ENCODE data around the gene NDUFB6.
"Not testable (repeated sequence)": the region's sequence is repeated elsewhere in the genome, so short reads cannot be mapped to it uniquely, and the experiment has no call there.

NDUFB6 gene

DNA sequence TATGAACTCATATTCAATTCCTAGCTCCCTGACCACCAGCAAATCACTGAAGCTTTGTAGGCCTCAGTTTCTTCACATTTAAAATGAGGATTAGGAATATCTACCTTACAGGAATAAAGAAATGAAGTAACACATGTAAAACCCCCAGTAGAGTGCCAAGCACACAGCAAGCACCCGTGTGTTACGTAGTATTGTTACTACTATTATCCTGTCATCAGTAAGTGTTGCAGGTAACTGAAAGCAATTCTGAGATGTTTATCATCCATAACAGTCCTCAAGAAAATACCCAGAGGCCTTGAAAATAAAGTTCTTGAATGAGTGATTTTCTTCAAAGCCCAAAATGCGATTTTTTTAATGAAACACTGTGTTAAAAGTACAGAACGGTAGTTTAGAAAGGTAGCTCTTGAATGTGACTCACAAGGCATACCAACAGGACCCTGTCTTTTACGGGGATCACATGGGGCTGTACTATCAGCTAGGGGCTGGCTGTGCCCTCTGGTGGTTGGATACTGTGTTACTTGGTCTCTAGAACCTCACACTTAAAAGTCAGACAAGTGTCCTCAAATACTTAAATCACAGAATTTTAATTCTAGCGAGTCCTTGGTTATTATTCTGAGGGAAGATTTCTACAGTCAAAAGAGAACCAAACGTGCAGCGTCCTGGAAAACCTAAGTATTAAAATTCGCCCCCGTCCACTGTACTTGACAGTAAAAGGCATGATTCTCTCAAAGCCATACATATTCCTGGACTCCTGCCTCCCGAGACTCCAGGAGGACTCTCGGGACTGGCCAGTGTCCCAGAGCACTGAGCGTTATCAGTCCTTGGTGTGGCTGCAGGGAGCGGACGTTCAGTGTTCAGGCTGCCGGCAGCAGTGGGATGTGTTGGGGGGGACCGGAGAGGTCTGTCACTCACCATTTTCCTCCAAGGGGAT, 725 bp downstream of the NDUFB6 start:
- peak; percentile 57 for DNase-seq (ENCODE audit: low read depth)

DNA sequence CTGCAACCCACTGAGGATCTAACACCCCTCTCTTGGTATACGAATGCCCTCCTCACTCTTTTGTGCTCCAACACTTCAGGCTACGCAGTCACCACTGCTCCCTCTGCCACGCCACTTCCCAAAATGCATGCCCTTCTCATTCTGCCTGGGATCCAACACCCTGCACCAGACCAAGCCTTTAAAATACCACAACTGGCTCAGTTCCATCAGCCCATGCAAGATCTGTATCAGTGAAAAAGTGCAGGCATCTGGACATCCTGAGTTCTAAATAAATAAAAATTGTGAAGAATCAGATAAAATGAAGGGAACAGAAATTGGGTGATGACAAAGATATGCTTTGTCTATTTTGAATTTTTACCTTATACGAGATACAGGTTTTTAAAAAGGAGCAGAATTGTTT, 2.7 kb downstream of the NDUFB6 start:
- DNase-seq (ENCODE audit: low read depth), result no peak

DNA sequence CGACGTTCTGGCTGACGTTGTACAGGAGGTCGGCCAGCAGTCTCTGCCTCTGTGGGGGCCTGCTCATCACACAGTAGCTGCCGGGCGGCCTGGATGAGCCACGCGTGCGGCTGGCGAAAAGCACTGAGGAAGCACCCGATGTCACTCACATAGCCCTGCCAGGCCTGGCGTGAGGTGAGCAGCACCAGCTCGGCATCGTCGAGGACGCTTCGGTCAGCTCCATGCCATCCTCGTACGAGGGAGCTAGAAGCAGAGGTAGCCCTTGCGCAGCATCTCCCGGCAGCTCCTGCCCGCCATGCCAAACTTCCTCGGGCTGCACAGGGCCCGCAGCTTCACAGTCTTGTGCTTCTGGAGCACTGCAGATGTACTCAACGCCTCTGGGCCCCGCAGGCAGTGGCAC, 6.2 kb downstream of the NDUFB6 start:
- no peak for DNase-seq (ENCODE audit: low read depth)

DNA sequence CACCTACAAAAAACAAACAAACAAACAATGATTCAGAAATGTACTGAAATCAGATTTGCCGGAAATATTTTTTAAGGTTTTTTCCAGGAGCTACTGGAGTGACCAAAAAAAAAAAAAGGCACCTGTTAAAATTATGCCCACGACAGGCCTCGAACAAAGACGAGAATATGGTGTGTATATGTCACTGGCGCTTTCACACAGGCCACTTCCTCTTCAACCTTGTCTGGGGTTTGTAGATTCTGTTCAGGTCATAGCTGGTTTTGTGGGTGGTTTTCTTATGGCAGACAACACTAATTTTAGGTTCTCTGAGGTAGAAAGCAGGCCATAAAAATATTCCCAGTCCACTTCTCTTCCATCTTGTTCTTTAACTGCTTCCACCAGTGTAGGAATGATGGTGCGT, 7.0 kb downstream of the NDUFB6 start:
- no peak for DNase-seq (ENCODE audit: low read depth)

DNA sequence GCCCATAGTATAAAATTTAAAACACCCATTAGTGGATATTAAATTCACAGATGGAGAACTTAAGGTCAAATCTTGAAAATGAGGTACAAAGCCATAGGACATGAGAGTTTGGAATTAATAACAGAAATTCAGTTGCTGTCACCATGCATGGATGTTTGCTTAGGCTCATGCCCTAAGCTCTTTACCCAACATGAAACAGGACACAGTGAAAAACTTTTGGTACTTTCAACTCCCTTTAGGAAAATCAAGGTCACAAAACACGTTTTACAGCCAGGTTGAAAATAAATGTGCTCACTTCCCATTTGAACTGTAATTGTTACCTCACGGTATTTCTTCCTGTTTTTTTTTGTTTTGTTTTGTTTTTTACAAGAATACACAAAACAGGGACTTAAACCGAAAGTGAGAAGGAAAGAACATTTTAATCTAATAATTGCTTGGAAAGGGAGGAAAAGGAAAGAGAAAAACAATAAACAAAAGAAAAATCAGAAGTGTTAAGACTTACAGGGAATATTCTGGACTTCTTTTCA, 14.5 kb downstream of the NDUFB6 start:
- DNase-seq (ENCODE audit: low read depth), result no peak

DNA sequence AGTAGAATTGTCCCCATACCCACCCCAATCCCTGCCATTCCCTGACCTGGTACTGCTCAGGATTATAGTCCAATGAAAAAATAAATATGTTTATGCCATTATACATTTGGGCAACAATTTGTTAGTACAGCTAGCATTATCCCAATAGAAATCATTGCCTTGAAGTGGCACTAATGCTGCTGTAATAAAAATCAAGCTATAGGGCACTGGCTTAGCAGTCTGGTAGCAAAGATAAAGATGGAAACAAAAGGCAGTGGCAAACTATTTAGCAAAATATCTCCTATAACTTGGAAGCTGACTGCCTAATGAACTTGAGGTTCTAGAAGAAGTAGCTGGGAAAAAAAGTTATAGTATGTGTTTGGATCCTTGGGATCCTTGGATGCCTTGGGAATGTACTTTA, 18.4 kb downstream of the NDUFB6 start:
- DNase-seq (ENCODE audit: low read depth), result no peak

DNA sequence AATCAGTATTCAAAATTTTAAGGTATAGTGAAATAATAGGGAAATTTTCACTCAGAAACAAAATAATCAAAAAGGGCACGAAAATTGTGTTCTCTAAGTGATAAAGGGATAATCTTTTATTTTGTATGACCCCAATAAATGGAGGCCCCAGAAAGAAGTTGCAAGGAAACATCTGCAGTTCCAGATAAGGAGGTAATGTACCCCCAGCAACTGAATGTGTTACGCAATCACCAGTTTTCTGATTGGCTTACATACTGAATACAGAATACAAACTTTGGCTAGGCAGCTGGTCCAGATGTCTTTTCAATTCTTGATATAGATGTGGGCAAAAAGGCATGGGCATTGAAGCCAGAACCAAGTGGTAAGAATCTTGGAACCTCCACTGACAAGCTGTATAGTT, 18.9 kb downstream of the NDUFB6 start:
- DNase-seq (ENCODE audit: low read depth), result no peak

DNA sequence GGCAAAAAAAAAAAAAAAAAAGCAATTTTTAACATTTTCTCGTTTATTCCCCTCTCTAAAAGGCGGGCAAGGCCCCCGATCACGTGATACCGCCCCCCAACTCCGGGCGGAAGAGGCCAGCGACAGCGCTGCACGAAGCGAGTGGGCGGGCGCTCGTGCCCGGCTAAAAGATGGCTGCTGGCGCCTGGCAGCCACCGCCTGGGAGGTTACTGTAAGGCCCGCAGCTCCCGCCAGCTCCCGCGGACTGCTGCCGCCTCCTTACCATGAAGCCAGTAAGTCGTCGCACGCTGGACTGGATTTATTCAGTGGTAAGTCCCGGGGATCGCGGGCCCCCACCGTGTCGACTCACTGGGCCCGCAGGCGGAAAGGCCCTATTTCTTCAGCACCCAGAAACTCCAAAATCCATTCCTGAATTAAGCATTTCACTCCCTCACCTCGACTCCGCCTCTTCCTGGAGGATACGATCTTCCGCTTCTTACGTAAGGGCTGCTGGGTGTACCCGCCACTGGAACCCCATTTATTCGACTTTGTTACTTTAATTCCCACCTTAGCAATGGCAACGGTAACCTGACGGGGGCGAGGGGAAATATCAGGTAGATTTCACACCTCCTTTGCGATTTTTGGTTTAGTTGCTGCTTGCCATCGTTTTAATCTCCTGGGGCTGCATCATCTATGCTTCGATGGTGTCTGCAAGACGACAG, 20.6 kb downstream of the NDUFB6 start, which contains the start of the genes SMIM27 and TOPORS:
Gene SMIM27 (plus strand): TSS at position 156 of the 701 bp plus-strand sequence. CDS start 108 bp downstream, at position 264.
Gene TOPORS (minus strand): TSS at position 415 of the 701 bp plus-strand sequence. CDS start 150 bp downstream, at position 265.
- peak; percentile 86 for DNase-seq (ENCODE audit: low read depth)

DNA sequence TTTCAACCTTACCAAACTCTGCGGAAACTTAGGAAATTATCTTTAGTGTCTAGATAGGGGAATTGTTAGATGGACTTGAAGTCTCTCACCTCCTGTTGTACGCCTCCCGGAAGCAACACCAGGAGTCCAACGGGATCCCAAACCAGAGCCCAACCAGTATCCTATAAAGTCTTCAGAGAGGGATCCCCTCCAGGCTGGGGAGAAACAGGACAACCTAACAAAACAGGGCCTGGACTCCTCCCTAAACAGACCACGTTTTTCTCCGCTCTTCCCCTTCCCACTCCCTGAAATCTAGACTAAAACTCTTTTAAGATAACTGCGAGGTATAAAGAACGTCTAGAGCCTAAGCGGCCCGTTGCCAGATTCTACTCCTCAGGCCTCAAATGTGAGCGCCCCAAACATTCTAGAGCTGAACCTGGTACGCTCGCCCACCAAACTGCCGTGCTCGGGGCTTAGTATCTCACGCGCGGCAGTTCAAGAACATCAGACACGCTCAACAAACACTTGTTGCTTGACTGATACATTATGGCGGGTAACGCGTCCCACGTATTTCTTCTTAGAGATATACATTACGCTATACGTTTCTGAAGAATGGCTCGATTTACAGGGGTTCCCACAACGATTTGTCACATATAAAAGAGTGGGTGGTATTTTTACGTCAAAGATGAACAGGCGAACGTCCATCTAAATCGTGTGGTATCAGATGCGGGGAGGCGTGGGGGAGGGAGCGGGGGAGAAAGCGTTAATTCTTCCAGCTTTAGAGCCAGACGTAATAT, 21.5 kb downstream of the NDUFB6 start:
- DNase-seq (ENCODE audit: low read depth), result peak; percentile 13

DNA sequence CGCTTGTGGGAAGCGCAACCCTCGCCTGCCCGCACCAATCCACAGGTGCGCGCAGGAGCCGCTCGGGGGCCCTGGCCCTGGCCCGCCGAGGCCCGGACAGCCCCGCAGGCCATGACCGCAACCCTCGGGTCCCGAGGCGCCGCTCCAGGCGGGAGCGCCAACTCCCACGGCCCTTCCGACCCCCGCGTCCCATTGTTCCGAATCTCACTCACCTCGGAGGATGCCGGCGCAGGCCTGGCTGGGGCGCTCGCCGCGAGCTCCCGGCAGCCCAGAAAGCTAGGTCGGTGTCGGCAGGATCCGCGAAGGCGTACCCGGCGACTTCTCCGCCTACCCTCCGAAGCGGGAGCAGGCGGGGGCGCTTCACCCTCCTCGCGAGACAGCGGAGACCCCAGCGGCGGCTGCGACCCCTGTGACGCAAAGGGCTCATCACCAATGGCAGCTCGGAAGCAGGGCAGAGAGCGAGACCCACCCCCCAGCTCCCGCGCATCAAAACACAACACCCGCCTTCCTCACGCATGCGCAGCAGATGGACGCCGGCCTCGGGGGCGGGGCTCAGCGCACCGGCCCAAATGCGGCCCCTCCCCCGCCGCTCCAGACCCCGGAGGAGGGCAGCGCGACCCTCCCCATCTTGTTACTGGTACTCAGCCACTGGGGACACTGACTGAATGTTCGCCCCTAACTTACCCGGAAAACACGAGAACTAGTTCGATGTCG, 22.2 kb downstream of the NDUFB6 start:
- DNase-seq (ENCODE audit: low read depth), result peak; percentile 91

DNA sequence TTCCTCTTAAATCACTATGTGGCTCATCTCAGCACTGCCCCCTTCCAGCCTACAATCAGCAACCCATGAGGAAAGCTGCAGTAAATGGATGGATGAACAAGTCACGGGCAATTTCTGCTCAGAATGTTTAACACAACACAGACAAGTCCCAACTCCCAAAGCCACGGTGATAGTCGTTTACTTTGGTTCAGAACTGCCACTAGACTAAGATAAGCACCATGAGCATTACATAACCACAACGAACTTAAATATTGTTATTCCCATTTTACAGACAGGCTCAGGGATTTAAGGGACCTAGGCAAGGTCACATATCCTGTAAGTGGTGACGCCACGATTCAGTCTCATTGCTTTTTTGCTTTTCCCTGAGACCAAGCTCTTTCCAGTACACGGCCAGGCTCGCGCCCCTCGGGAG, 22.8 kb downstream of the NDUFB6 start:
- DNase-seq (ENCODE audit: low read depth), result no peak

DNA sequence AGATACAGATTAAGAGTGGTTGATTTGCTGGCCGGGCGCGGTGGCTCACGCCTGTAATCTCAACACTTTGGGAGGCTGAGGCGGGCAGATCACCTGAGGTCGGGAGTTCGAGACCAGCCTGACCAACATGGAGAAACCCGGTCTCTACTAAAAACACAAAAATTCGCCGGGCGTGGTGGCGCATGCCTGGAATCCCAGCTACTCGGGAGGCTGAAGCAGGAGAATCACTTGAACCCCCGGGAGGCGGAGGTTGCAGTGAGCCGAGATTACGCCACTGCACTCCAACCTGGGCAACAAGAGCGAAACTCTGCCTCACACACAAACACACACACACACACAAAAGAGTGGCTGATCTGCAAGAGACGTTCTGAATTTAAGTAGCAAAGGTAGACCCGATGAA, 24.7 kb downstream of the NDUFB6 start:
- not testable (repeated sequence) for DNase-seq (ENCODE audit: low read depth)

DNA sequence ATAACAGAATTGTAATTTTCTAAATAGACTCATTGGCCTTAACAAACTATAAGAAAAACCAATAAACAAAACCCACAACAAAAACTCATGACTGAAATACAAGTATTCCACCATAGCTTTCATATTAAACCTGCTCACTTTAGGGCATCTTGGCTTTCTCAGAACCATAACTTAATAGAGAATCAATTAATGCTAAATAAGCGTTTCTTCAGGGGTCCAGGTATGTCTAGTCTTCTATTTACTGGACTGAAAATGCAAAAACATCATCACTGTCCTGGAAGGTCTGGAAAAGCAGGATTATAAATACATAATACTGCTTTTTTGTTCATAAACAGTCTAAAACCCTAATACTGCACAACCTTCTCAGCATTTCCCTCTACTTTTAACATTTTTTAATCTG, 27.1 kb downstream of the NDUFB6 start:
- no peak for DNase-seq (ENCODE audit: low read depth)

DNA sequence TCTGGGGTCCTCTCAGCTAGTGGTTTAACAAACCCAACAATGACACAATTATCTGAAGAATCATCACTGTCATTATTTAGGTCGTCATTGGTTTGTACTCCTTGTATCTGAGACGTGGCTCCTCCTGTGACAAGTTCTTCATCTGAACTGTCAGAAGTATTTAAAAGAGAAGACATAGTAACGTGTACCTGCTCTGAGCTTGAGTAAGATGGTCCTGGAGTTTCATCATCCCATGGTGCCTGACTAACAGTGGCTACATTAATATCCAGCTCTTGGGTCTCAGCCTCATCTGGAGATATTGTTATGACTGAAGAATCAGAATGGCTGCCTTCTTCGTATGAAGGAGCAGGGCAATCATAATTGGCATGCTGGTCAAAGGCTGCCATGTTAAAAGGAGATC, 29.9 kb downstream of the NDUFB6 start:
- no peak for DNase-seq (ENCODE audit: low read depth)

DNA sequence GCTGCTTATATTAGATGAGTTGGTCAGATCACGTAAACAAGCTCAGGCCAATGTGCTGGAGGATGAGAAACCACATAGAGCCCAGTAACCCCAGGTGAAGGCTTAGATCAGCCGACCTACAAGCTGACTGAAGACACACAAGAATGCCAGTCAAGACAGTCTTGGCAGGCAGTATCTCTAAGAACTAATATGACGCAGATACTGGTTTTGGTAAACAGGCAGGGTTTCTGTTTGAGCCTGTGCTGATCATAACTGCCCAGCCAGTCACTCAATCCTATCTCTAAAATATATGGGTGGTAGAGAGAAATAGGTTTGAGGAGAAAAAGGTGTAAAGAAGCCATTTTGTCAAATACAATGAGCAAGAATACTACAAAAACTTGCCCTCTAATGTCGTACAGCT, 39.1 kb downstream of the NDUFB6 start:
- no peak for DNase-seq (ENCODE audit: low read depth)

DNA sequence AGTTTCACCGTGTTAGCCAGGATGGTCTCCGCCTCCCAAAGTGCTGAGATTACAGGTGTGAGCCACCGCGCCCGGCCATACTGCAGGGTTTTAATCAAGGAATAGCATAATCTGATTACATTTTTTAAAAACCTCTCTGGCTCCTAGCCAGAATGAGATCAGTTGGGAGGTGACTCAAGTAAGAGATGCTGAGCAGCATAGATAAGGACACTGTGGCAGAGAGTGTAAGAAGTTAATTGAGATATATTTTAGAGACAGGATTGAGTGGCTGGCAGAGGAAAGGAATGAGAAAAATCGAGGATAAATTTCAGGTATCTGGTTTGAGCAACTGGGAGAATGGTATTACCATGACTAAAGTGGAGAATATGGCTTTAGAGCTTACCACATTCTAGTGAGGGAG, 39.6 kb downstream of the NDUFB6 start:
- no peak for DNase-seq (ENCODE audit: low read depth)

DNA sequence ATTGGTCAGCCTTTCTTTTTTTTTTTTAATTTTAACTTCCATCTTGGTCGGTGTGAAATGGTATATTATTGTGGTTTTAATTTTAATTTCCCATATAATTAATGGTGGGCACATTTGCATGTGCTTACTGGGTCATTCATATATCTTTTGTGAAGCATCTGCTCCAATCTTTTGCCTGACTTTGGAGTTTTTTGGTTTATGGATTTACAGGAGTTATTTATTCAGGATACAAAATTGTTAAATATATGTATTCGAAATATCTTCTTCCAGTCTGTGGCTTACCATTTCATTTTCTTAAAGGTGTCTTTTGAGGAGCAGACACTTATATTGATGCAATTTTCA, 46.3 kb downstream of the NDUFB6 start:
- no peak for DNase-seq (ENCODE audit: low read depth)

DNA sequence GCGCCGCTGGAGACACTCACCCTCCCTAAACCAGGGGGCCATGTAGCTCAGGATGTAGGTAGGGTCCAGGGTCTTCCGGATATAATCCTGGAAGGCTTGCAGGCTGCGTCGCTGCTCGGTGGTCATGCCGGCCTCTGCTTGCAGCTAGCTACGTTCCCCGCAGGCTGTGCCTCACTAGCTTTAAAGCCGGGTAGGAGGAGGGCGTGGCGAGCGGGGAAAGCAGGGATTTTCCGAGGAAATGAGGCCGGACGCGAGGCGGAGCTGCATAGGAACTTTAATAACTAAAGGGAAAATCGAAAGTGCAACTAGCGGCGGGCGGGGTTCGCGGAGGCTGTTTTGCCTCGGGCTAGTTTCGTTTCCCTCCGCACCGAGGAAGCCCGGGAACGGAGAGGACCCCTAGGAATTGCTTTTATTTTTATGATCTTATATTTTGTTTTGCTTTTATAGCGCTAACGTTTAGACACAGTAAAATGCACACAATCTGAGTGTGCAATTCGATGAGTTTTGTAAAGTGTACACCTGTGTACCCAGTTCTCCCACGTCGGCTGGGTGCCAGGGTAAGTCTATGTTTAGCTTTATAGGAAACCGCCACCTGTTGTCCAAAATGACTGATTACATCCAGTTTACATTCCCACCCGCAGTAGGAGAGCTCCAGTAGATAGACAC, 46.8 kb downstream of the NDUFB6 start, which contains the start of gene RIGI:
Gene RIGI (minus strand): TSS at position 156 of the 666 bp plus-strand sequence. CDS start 30 bp downstream, at position 126.
- DNase-seq (ENCODE audit: low read depth), result peak; percentile 73

DNA sequence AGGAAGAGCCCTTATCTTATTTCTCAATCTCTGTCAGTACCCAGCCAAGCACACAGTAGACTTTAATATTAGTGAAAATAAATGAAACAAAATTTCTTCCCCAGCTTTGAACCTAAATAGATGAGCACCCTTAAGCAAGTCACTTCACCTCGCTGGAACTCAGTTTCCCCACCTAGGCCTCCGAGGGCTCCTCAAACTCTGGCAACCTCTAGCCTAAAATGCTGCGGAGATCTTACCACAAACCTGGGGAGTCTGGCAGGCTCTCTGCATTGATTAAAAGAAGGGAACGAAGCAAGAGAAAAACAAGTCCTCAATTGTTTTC, 47.3 kb downstream of the NDUFB6 start:
- no peak for DNase-seq (ENCODE audit: low read depth)

DNA sequence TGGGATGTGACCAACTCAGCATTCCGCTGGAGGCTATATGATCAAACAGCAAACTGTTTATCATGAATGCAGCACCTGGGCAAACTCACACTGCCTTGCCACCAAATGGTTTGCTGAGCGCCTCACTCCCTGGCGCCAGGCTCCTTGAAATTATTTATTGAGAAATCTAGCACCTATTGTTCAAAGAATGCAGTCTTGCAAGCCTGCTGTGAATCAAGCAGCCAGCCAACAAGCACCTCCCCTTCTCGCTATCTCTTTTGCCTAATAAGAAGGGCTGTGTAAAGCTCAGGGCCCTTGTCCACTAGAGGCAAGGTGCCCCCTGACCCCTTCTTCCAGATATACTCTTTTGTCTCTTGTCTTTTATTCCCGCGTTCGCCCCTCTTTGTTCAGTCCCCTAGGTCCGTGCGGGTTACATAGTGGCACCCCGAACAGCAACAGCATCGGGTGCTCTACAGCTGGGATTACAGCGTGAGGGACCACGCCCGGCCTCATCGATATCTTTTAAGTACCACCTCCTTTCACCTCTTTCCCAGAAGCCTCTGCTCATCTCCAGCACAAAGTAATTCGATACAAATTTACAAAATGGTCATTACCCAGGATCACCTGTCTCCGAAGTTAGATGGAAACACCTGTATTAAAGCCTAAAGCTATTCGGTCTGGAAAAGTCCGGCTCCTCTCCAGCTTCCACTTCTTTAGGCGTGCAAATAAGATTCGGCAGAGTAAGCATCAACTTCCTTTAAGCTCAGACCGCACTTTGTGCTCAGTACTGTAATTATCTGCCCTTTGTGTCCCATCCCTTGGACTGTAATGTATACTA, 47.9 kb downstream of the NDUFB6 start:
- DNase-seq (ENCODE audit: low read depth), result no peak

All from activated T-helper 9 cell treated with anti-CD3 and anti-CD28 coated beads, Interleukin-2, amount 50 U/mL, for 16 hours (primary cell).